ENCODE results near the gene COMT.

COMT gene

DNA sequence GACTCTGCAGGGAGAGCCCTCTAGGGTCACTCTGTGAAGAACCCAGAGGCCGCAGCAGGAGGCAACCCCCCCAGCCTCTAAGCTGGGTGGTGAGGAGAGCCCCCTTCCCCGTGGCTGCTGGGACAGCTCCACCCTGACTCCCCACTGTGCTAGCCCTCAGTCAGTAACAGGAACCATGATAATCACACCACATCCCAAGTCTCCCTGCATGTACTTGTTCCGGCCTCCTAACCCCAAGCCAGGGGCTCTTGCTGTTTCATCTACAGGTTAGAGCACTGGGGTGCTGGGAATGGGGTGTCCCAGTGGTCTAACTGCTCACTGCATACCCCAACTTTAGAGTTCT, 48.1 kb downstream of the COMT start:
- DNase-seq = no peak
- no peak overlapping the region for H3K27ac ChIP-seq
- H3K27me3 ChIP-seq (ENCODE audit: insufficient read depth, low read depth, severe bottlenecking) = no peaks in the 10 kb centered on the region
- H3K9me3 ChIP-seq (ENCODE audit: severe bottlenecking) = no peaks in the 10 kb centered on the region
- no peak overlapping the region for H3K4me3 ChIP-seq (ENCODE audit: low read depth, low read length)
- no peaks in the 10 kb centered on the region; the same call in 1 of the 2 replicates for H3K36me3 ChIP-seq
- TF ChIP-seq, protein P1, sequence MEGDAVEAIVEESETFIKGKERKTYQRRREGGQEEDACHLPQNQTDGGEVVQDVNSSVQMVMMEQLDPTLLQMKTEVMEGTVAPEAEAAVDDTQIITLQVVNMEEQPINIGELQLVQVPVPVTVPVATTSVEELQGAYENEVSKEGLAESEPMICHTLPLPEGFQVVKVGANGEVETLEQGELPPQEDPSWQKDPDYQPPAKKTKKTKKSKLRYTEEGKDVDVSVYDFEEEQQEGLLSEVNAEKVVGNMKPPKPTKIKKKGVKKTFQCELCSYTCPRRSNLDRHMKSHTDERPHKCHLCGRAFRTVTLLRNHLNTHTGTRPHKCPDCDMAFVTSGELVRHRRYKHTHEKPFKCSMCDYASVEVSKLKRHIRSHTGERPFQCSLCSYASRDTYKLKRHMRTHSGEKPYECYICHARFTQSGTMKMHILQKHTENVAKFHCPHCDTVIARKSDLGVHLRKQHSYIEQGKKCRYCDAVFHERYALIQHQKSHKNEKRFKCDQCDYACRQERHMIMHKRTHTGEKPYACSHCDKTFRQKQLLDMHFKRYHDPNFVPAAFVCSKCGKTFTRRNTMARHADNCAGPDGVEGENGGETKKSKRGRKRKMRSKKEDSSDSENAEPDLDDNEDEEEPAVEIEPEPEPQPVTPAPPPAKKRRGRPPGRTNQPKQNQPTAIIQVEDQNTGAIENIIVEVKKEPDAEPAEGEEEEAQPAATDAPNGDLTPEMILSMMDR (IDR thresholded peaks at IDR 0.05; ENCODE audit: low read depth, low read length) = no peak

DNA sequence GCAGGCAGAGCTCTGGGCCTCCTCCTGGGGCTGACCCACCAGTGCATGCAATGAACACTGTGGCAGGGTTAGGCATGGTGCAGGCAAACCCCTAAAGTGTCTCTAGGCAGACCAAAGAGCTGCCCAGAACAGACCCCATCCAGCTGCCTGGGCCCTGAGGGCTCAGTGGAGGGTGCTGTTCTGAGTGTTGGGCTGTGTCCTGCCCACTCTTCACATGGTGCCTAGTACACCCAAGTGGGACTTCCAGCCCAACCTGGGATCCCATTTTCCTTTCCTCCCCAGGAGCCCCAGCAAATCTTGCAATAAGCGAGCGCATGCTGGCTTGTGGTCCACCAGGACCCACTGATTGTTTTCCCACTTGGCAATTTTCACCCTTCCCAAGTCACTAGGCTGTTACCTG, 48.6 kb downstream of the COMT start:
- no peak for DNase-seq
- H3K27ac ChIP-seq = no peak overlapping the region
- no peaks in the 10 kb centered on the region for H3K27me3 ChIP-seq (ENCODE audit: insufficient read depth, low read depth, severe bottlenecking)
- H3K9me3 ChIP-seq (ENCODE audit: severe bottlenecking) = no peaks in the 10 kb centered on the region
- H3K4me3 ChIP-seq (ENCODE audit: low read depth, low read length) = no peak overlapping the region
- H3K36me3 ChIP-seq = no peaks in the 10 kb centered on the region; the same call in 1 of the 2 replicates
- TF ChIP-seq, protein P1 (IDR thresholded peaks at IDR 0.05; ENCODE audit: low read depth, low read length) = no peak

DNA sequence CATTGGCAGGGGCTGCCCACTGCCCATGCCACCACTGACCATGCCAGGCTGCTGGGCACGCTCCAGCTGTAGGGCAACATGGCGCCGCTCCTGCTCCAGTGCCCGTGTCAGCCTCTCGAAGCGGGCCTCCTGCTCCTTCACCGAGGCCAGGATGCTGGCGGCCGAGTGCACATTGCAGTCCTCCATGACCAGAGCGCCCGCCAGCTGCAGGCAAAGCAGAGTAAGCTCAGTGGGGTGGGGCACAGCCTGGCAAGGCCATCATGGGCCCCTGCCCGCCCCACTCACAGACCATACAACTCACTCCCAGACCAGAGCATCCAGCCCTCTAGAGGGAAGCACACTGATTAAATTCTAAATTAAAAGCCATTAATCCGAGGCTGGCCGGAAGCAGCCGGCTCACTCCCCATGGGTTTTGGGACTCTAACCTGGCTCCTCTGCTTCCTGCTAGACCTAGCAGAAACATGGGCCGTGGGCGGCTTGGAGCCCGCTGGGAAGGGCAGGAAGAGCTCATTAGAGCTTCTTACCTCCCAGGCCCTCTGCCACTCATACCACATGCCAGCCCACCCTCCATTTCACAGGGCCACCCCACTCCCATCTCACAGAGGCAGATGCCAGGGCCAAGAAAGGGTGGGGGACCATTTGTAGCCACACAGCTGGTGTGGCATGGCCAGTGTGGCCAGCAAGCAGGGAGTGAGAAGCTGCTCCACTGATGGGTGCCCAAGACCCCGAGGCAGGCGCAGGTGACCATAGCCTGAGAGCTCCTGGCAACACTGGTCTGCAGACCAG, 49.2 kb downstream of the COMT start:
- Histone ChIP-seq H3K9me3 (ENCODE audit: severe bottlenecking) (no peaks in the 10 kb centered on the region), H3K27ac (no peak overlapping the region), H3K27me3 (ENCODE audit: insufficient read depth, low read depth, severe bottlenecking) (no peaks in the 10 kb centered on the region), H3K4me3 (ENCODE audit: low read depth, low read length) (no peak overlapping the region), H3K36me3 (no peaks in the 10 kb centered on the region; the same call in 1 of the 2 replicates)
- TF ChIP-seq, protein P1 (IDR thresholded peaks at IDR 0.05; ENCODE audit: low read depth, low read length) = no peak
- DNase-seq = no peak

DNA sequence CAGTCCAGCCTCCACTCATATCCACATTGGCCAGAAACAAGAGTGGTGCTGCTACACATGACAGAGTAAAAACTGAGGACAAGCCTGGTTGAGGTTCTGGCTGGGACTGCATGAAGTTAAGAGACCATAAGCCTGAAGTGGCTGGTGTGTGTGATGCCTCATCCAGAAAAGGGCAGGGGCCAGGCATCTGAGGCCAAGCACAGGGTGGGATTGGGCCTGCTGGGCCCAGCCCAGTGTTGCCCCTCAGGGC, 49.7 kb downstream of the COMT start:
- Histone ChIP-seq H3K4me3 (ENCODE audit: low read depth, low read length) (no peak overlapping the region), H3K27ac (no peak overlapping the region), H3K27me3 (ENCODE audit: insufficient read depth, low read depth, severe bottlenecking) (no peaks in the 10 kb centered on the region), H3K36me3 (no peaks in the 10 kb centered on the region; the same call in 1 of the 2 replicates), H3K9me3 (ENCODE audit: severe bottlenecking) (no peaks in the 10 kb centered on the region)
- no peak for DNase-seq
- TF ChIP-seq, protein P1 (IDR thresholded peaks at IDR 0.05; ENCODE audit: low read depth, low read length) = no peak

DNA sequence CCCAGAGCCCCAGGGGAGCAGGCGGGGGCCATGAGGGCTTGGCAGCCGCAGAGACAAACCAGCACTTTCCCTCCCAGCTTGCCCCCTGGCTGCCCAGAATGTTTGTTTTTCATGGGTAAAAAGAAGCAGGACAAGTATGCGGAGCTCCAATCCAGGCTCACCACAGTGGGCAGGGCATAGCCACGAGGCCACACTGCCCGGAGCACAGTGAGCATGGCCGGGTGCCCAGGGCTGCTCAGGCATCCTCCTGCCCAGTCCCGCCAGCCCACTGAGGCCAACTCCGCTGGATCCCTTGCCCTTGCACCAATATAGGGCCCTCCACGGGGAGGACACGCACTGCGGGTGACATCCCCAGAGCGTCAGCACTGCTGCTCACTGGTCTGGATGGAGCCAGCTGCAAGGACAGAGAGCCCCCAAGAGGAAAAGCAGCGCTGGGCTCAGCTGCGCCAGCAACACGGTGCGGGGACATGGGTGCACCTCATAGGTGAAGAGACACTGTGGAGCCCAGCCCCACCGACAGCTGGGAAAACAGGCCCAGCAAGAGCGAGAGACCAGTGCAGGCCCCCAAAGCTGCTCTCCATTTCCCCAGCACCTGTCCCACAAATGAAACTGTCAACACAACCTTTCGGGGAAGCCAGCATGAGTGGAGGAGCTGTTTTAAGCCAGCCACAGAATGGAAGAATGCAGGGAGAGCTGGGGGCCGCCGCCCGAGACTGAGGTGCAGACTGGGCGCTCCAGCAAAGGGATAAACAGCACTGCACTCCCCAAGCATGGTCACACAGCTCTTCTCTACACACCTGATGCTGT, 50.3 kb downstream of the COMT start:
- TF ChIP-seq, protein P1 (IDR thresholded peaks at IDR 0.05; ENCODE audit: low read depth, low read length) = no peak
- DNase-seq = no peak

More for the DNA sequence above, 50.3 kb downstream of the COMT start:
- no peaks in the 10 kb centered on the region for H3K36me3 ChIP-seq
- no peaks in the 10 kb centered on the region for H3K9me3 ChIP-seq (ENCODE audit: severe bottlenecking)
- no peak overlapping the region for H3K27ac ChIP-seq
- H3K27me3 ChIP-seq (ENCODE audit: insufficient read depth, low read depth, severe bottlenecking) = no peaks in the 10 kb centered on the region
- H3K4me3 ChIP-seq (ENCODE audit: low read depth, low read length) = no peak overlapping the region
